SK-N-SH treated with all-trans-retinoic acid at 6 μM for 48 hours (cell line): ENCODE measurements around the gene SUGP1.

Source experiments
- ATAC-seq: fragments of 200-7000 bp; cut with Tn5 transposase; 3 replicates; pipeline ENCODE4 v1.9.1; 2020; ENCODE audit warnings: mild to moderate bottlenecking, moderate library complexity
- ARNTL ChIP-seq: fragments of 450-650 bp; formaldehyde crosslinking; IDR thresholded peaks from 2 replicates; pipeline ENCODE4 v1.5.0; 2020; ENCODE audit warnings: low read depth, mild to moderate bottlenecking, moderate library complexity, borderline replicate concordance
- BACH2 ChIP-seq: fragments of 250-450 bp; sonication (Bioruptor Pico); IDR thresholded peaks from 2 replicates; pipeline ENCODE4 v1.9.0; 2021; ENCODE audit warnings: mild to moderate bottlenecking, borderline replicate concordance
- CREB5 ChIP-seq: fragments of 250-450 bp; sonication (Bioruptor Pico); IDR thresholded peaks from 2 replicates; pipeline ENCODE4 v1.5.1; 2020; ENCODE audit warnings: low read depth, mild to moderate bottlenecking, moderate library complexity
- CSDC2 ChIP-seq: fragments of 250-450 bp; sonication (Bioruptor Pico); IDR thresholded peaks from 2 replicates; pipeline ENCODE4 v1.5.0; 2020; ENCODE audit warnings: mild to moderate bottlenecking, moderate library complexity
- ESRRG ChIP-seq: fragments of 250-450 bp; sonication (Bioruptor Pico); IDR thresholded peaks from 2 replicates; pipeline ENCODE4 v1.6.1; 2021; ENCODE audit warnings: mild to moderate bottlenecking
- GLIS3 ChIP-seq: fragments of 250-450 bp; sonication (Bioruptor Pico); IDR thresholded peaks from 2 replicates; pipeline ENCODE4 v1.5.0; 2020; ENCODE audit warnings: mild to moderate bottlenecking, moderate library complexity
- OSR1 ChIP-seq: fragments of 250-450 bp; sonication (Bioruptor Pico); IDR thresholded peaks from 2 replicates; pipeline ENCODE4 v1.8.0; 2022; ENCODE audit warnings: moderate library complexity, mild to moderate bottlenecking, inconsistent platforms
- PATZ1 ChIP-seq: fragments of 250-450 bp; sonication (Bioruptor Pico); IDR thresholded peaks from 2 replicates; pipeline ENCODE4 v1.8.0; 2020; ENCODE audit warnings: mild to moderate bottlenecking, moderate library complexity, borderline replicate concordance
- POU6F1 ChIP-seq: fragments of 250-450 bp; sonication (Bioruptor Pico); IDR thresholded peaks from 2 replicates; pipeline ENCODE4 v1.8.0; 2021; ENCODE audit warnings: low read depth, mild to moderate bottlenecking, moderate library complexity, borderline replicate concordance
- PPARA ChIP-seq: fragments of 250-450 bp; sonication (Bioruptor Pico); IDR thresholded peaks from 2 replicates; pipeline ENCODE4 v1.5.0; 2020; ENCODE audit warnings: mild to moderate bottlenecking, borderline replicate concordance
- RARB ChIP-seq: fragments of 250-450 bp; sonication (Bioruptor Pico); IDR thresholded peaks from 2 replicates; pipeline ENCODE4 v1.8.0; 2021; ENCODE audit warnings: mild to moderate bottlenecking, moderate library complexity
- TCF4 ChIP-seq: fragments of 250-450 bp; sonication (Bioruptor Pico); IDR thresholded peaks from 2 replicates; pipeline ENCODE4 v1.8.0; 2021; ENCODE audit warnings: mild to moderate bottlenecking, moderate library complexity, borderline replicate concordance
- TOX ChIP-seq: fragments of 250-450 bp; sonication (Bioruptor Pico); IDR thresholded peaks from 2 replicates; pipeline ENCODE4 v1.8.0; 2021; ENCODE audit warnings: mild to moderate bottlenecking, moderate library complexity, borderline replicate concordance
- TSHZ2 ChIP-seq: fragments of 250-450 bp; sonication (Bioruptor Pico); IDR thresholded peaks from 2 replicates; pipeline ENCODE4 v1.5.0; 2020; ENCODE audit warnings: mild to moderate bottlenecking, moderate library complexity
- ZC3H10 ChIP-seq: fragments of 250-450 bp; sonication (Bioruptor Pico); IDR thresholded peaks from 2 replicates; pipeline ENCODE4 v1.5.1; 2021; ENCODE audit warnings: mild to moderate bottlenecking, moderate library complexity
- ZFP3 ChIP-seq: fragments of 250-450 bp; sonication (Bioruptor Pico); IDR thresholded peaks from 2 replicates; pipeline ENCODE4 v1.5.0; 2020; ENCODE audit warnings: mild to moderate bottlenecking, moderate library complexity
- ZNF70 ChIP-seq: fragments of 450-650 bp; formaldehyde crosslinking; IDR thresholded peaks from 2 replicates; pipeline ENCODE4 v1.5.0; 2020; ENCODE audit warnings: mild to moderate bottlenecking, moderate library complexity
- ZNF8 ChIP-seq: fragments of 450-650 bp; formaldehyde crosslinking; IDR thresholded peaks from 2 replicates; pipeline ENCODE4 v1.5.0; 2020; ENCODE audit warnings: mild to moderate bottlenecking, moderate library complexity
- TF ChIP-seq, protein P1 (sequence below): fragments of 250-450 bp; sonication (Bioruptor Pico); IDR thresholded peaks from 2 replicates; pipeline ENCODE4 v1.5.1; 2021; ENCODE audit warnings: mild to moderate bottlenecking, moderate library complexity

SUGP1 gene

DNA sequence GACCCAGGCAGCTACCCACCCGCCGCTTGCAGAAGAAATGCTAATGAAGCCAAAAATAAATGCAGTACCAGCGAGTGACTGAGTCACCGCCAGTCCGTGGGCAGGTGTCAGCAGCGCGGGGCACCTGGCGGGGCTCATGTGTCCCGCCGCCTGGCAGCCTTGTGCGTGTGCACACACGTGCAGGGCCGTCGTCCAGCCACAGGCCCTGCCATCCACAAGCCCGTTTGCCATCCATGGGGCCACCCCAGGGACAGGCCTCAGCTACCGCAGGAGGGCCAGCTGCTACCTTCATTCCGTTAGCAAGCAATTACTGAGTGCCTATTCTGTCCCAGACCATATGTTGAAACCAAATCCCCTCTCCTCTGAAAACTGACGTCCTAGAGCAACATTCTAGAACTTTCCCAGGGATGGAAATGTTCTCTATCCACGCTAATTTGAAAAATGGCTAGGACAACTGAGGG, 88.0 kb downstream of the SUGP1 start:
- TF ChIP-seq GLIS3 (CRISPR knock-in tag) (no peak), OSR1 (CRISPR knock-in tag) (no peak)
- ATAC-seq = no peak

DNA sequence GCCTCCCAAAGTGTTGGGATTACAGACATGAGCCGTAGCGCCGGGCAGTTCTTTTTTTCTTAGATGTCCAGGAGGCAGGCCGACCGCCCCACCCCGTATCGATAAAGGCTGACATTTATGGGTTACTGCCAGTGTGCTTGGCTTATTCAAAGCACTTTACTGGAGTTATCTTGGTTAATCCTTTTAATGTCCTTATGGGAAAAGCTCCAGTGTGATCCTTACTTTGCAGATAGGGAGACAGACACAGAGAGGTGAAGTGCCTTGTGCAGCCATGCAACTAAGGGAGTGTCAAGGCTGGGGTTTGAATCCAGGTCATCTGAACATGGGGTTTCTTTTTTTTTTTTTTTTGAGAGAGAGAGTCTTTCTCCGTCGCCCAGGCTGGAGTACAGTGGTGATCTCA, 89.3 kb downstream of the SUGP1 start:
- no peak for TF ChIP-seq ARNTL (CRISPR knock-in tag)
- TF ChIP-seq, protein P1, sequence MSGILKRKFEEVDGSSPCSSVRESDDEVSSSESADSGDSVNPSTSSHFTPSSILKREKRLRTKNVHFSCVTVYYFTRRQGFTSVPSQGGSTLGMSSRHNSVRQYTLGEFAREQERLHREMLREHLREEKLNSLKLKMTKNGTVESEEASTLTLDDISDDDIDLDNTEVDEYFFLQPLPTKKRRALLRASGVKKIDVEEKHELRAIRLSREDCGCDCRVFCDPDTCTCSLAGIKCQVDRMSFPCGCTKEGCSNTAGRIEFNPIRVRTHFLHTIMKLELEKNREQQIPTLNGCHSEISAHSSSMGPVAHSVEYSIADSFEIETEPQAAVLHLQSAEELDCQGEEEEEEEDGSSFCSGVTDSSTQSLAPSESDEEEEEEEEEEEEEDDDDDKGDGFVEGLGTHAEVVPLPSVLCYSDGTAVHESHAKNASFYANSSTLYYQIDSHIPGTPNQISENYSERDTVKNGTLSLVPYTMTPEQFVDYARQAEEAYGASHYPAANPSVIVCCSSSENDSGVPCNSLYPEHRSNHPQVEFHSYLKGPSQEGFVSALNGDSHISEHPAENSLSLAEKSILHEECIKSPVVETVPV (CRISPR knock-in tag) = no peak
- ATAC-seq = no peak

DNA sequence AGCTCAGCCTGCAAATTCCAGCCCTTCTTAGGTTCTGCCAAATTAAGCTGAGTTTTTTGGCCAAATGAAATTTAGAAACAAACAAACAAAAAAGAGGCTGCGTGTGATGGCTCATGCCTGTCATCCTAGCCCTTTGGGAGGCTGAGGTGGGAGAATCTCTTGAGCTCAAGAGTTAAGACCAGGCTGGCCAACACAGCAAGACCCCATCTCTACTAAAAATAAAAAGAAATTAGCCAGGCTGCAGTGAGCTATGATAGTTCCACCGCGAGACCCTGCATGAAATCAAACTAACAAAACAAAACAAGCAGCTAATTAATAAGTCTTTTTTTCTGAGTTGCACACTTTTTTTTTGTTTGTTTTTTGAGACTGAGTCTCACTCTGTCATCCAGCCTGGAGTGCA, 90.6 kb downstream of the SUGP1 start:
- TF ChIP-seq CSDC2 (CRISPR knock-in tag) = no peak
- TF ChIP-seq OSR1 (CRISPR knock-in tag) = no peak
- no peak for TF ChIP-seq POU6F1 (CRISPR knock-in tag)
- no peak for TF ChIP-seq ZC3H10 (CRISPR knock-in tag)
- no peak for TF ChIP-seq PATZ1
- no peak for TF ChIP-seq ZNF8
- TF ChIP-seq TCF4 (CRISPR knock-in tag) = no peak
- no peak for ATAC-seq

DNA sequence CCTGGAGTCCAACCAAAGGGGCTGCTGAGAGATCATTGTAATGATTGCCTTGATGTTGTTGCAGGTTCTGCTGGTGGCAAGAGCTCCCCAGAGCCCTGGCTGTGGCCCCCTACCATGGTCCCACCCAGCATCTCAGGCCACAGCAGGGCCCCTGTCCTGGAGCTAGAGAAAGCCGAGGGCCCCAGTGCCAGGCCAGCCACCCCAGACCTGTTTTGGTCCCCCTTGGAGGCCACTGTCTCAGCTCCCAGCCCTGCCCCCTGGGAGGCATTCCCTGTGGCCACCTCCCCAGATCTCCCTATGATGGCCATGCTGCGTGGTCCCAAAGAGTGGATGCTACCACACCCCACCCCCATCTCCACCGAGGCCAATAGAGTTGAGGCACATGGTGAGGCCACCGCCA, 93.1 kb downstream of the SUGP1 start:
- no peak for TF ChIP-seq ARNTL (CRISPR knock-in tag)
- TF ChIP-seq TCF4 (CRISPR knock-in tag) = no peak
- no peak for TF ChIP-seq ESRRG (CRISPR knock-in tag)
- no peak for TF ChIP-seq GLIS3 (CRISPR knock-in tag)
- no peak for TF ChIP-seq TSHZ2
- TF ChIP-seq TOX (CRISPR knock-in tag) = no peak
- TF ChIP-seq CSDC2 (CRISPR knock-in tag) = no peak
- TF ChIP-seq RARB (CRISPR knock-in tag) = no peak
- TF ChIP-seq, protein P1 (CRISPR knock-in tag) = no peak
- no peak for TF ChIP-seq ZFP3 (CRISPR knock-in tag)
- TF ChIP-seq BACH2 (CRISPR knock-in tag) = no peak
- no peak for TF ChIP-seq OSR1 (CRISPR knock-in tag)
- ATAC-seq = no peak

- TF ChIP-seq OSR1 (CRISPR knock-in tag) (no peak), ARNTL (CRISPR knock-in tag) (no peak), CREB5 (CRISPR knock-in tag) (no peak), GLIS3 (CRISPR knock-in tag) (no peak), ZC3H10 (CRISPR knock-in tag) (no peak), BACH2 (CRISPR knock-in tag) (no peak), ZFP3 (CRISPR knock-in tag) (no peak), ZNF70 (no peak), PPARA (CRISPR knock-in tag) (no peak), ESRRG (CRISPR knock-in tag) (no peak)
- TF ChIP-seq, protein P1 (CRISPR knock-in tag) = no peak
- ATAC-seq = no peak
Observed at GRCh38 chr19:19226663-19227062, 93.6 kb downstream of the SUGP1 start.
